Endothelial cell of umbilical vein (primary cell): ENCODE data around the gene P2RY1. TPM values are rescaled to one million over a fixed set of nuclear protein-coding genes. Genes with fewer than 3 reads are reported as not detected.

Experiments used
- BruUV-seq: library from RNA; stranded (reverse); fragments of 400-500 nt; replicated peaks from 2 replicates; lab custom pipeline; 2021; lab: Mats Ljungman, UMichigan
- CTCF ChIA-PET: fragments of 300-600, 350-600 bp; sonication (Branson Sonifier 250); formaldehyde crosslinking; loops from one replicate; lab custom pipeline; 2021; ENCODE audit warnings: antibody characterized with exemption, inconsistent platforms; lab: Charles Lee
- POLR2A ChIA-PET: fragments of 300-600, 350-600 bp; sonication (Branson Sonifier 250); formaldehyde crosslinking; loops from one replicate; lab custom pipeline; 2021; ENCODE audit warnings: antibody characterized with exemption, inconsistent platforms; lab: Charles Lee
- DNase-seq: peaks from one replicate; pipeline ENCODE4 v3.0.0-alpha.2; 2011; ENCODE audit warnings: low read depth, low spot score
- FAIRE-seq: peaks from 2 replicates; lab custom pipeline; 2011; peaks lifted over from hg19 to GRCh38; lab: Jason Lieb, UNC
- H2AFZ ChIP-seq: 2 replicates; pipeline ENCODE4 v1.6.0; 2012; ENCODE audit warnings: low read depth, low read length, control low read depth, inconsistent platforms
- H3K27ac ChIP-seq: 2 replicates; pipeline ENCODE4 v1.5.1; 2011; ENCODE audit warnings: low read depth, mild to moderate bottlenecking, control low read depth, low read length, moderate library complexity; ENCODE audit not compliant: insufficient read depth
- H3K27me3 ChIP-seq, 2 experiments: 2 replicates each; pipeline versions ENCODE4 v1.6.0 to v1.6.1; 2011; ENCODE audit warnings: low read length in 2 of 2, mixed read lengths in 1 of 2; ENCODE audit not compliant: control insufficient read depth in 2 of 2, insufficient read depth in 2 of 2
- H3K36me3 ChIP-seq, 2 experiments: 2 replicates in 1 of 2; 3 replicates in 1 of 2; pipeline ENCODE4 v1.5.1; 2011; ENCODE audit warnings: low read length in 2 of 2, mild to moderate bottlenecking in 1 of 2, moderate library complexity in 1 of 2; ENCODE audit not compliant: control insufficient read depth in 2 of 2, insufficient read depth in 2 of 2; ENCODE audit errors: extremely low read depth in 1 of 2
- H3K4me1 ChIP-seq: 3 replicates; pipeline ENCODE4 v1.5.1; 2011; ENCODE audit warnings: mild to moderate bottlenecking, low read length; ENCODE audit not compliant: control insufficient read depth, insufficient read depth; ENCODE audit errors: extremely low read depth
- H3K4me2 ChIP-seq: 2 replicates; pipeline ENCODE4 v1.6.1; 2011; ENCODE audit warnings: low read length, control low read depth, mixed read lengths; ENCODE audit not compliant: insufficient read depth
- H3K4me3 ChIP-seq, 3 experiments: fragments of 200-600 bp in 1 of 3; sonication (generic), shearing (Covaris generic) in 1 of 3; replicated peaks in 1 of 3; 2 replicates each; pipeline ENCODE4 v1.5.1; 2011 to 2016; ENCODE audit warnings: control low read depth in 3 of 3, low read length in 3 of 3, mild to moderate bottlenecking in 2 of 3, inconsistent platforms in 1 of 3, low read depth in 1 of 3, moderate library complexity in 1 of 3; ENCODE audit not compliant: insufficient read depth in 1 of 3
- H3K79me2 ChIP-seq: 2 replicates; pipeline ENCODE4 v1.6.0; 2012; ENCODE audit warnings: low read length, inconsistent platforms; ENCODE audit not compliant: control insufficient read depth, insufficient read depth
- H3K9ac ChIP-seq: replicated peaks from 2 replicates; pipeline ENCODE3; 2011; ENCODE audit warnings: low read length, control low read depth; ENCODE audit not compliant: insufficient read depth; ENCODE audit errors: extremely low read depth
- H3K9me1 ChIP-seq: replicated peaks from 3 replicates; pipeline ENCODE4 v1.6.0; 2011; ENCODE audit warnings: mild to moderate bottlenecking, low read length; ENCODE audit not compliant: control insufficient read depth, insufficient read depth; ENCODE audit errors: extremely low read depth
- H3K9me3 ChIP-seq: replicated peaks from 2 replicates; pipeline ENCODE4 v1.5.1; 2012; ENCODE audit warnings: low read length, inconsistent platforms; ENCODE audit not compliant: control insufficient read depth, insufficient read depth
- H4K20me1 ChIP-seq: replicated peaks from 2 replicates; pipeline ENCODE3; 2011; ENCODE audit warnings: mild to moderate bottlenecking, low read length; ENCODE audit not compliant: control insufficient read depth, insufficient read depth; ENCODE audit errors: extremely low read depth
- CTCF ChIP-seq, 2 donors: IDR thresholded peaks; 1 replicate in 1 of 2; 2 replicates in 1 of 2; pipeline ENCODE4 v1.5.1; 2011; ENCODE audit warnings: low read length in 2 of 2, mild to moderate bottlenecking in 2 of 2, moderate library complexity in 2 of 2, control low read depth in 1 of 2, inconsistent platforms in 1 of 2, low read depth in 1 of 2; ENCODE audit not compliant: insufficient read depth in 1 of 2; ENCODE audit errors: extremely low read depth in 1 of 2
- EZH2 ChIP-seq: IDR thresholded peaks from 2 replicates; pipeline ENCODE4 v1.6.1; 2012; ENCODE audit warnings: borderline replicate concordance, low read depth, mild to moderate bottlenecking, moderate library complexity, low read length, inconsistent platforms; ENCODE audit not compliant: severe bottlenecking
- FOS ChIP-seq: IDR thresholded peaks from 2 replicates; pipeline ENCODE4 v1.6.1; 2011; ENCODE audit warnings: mild to moderate bottlenecking, low read length, moderate library complexity, borderline replicate concordance; ENCODE audit not compliant: insufficient read depth
- GATA2 ChIP-seq: IDR thresholded peaks from 2 replicates; pipeline ENCODE4 v1.7.0; 2011; ENCODE audit warnings: low read depth, mild to moderate bottlenecking, moderate library complexity, mixed read lengths, low read length; ENCODE audit not compliant: insufficient read length, insufficient read depth
- JUN ChIP-seq: IDR thresholded peaks from 2 replicates; pipeline ENCODE4 v1.6.1; 2011; ENCODE audit warnings: borderline replicate concordance, low read depth; ENCODE audit not compliant: insufficient read length, insufficient read depth
- MAX ChIP-seq: IDR thresholded peaks from 2 replicates; pipeline ENCODE4 v1.6.1; 2011; ENCODE audit not compliant: insufficient read depth, insufficient read length
- MYC ChIP-seq: IDR thresholded peaks from one replicate; pipeline ENCODE4 v1.6.1; 2011; ENCODE audit warnings: mild to moderate bottlenecking, low read depth, low read length
- POLR2A ChIP-seq: IDR thresholded peaks from 2 replicates; pipeline ENCODE4 v1.6.1; 2012; ENCODE audit warnings: low read depth, mild to moderate bottlenecking, control low read depth, low read length
- POLR2AphosphoS5 ChIP-seq: IDR thresholded peaks from 2 replicates; pipeline ENCODE4 v1.6.1; 2012; ENCODE audit warnings: low read depth, mild to moderate bottlenecking, control low read depth, low read length, moderate library complexity; ENCODE audit not compliant: insufficient read depth
- dilution Hi-C: fragments of 300-500 bp; cut with MboI; formaldehyde crosslinking; loops from one replicate; pipeline ENCODE4 v1.15.0; 2019; ENCODE audit warnings: low sequenced_read_pairs; ENCODE audit not compliant: extremely low pct_ligation_motif_present
- intact Hi-C: fragments of 100-400 bp; cut with micrococcal nuclease; formaldehyde crosslinking; loops from one replicate; pipeline ENCODE4 v1.10.0; 2022
- polyA plus RNA-seq, 4 experiments: library from polyadenylated mRNA; depleted of rRNA in 3 of 4; stranded (reverse) in 3 of 4; unstranded in 1 of 4; fragments of >200 nt; gene quantifications; 2 replicates each; pipeline versions ENCODE4 v1.2.1 to v1.2.3, GENCODE V29; 2011 to 2012; ENCODE audit warnings: missing spikeins in 1 of 4
- total RNA-seq: library from RNA; stranded (reverse); gene quantifications from 2 replicates; pipeline ENCODE4 v1.2.3, GENCODE V29; 2021

P2RY1 gene
- total and polyA plus RNA-seq, 2 donors (not counting 3 experiments of a cell fraction or from before 2014, with no cell fraction given), result 0.81 to 1.7 TPM

- no peak overlapping the region for H2AFZ ChIP-seq
- no peak for DNase-seq
- no peaks in the 10 kb centered on the region for H3K9me3 ChIP-seq
- H3K27me3 ChIP-seq, result no peaks in the 10 kb centered on the region
- H3K4me1 ChIP-seq, result peaks cover 4% of the 10 kb centered on the region
- ChIA-PET POLR2A (no interaction called here), CTCF (no interaction called here)
- no peak overlapping the region for H3K4me2 ChIP-seq
- intact Hi-C loops (loop anchor here (5.0 kb wide), 1 partner anchor 358 kb away; no protein-coding TSS in a partner anchor), dilution Hi-C loops (no loop called here)
- no peak for TF ChIP-seq POLR2AphosphoS5
- no peak for TF ChIP-seq POLR2A
- no peak for TF ChIP-seq FOS
- no peak for TF ChIP-seq MAX
- TF ChIP-seq JUN, result no peak
- TF ChIP-seq EZH2, result no peak
- no peak for TF ChIP-seq CTCF (IDR thresholded peaks at IDR 0.05; ENCODE audit: extremely low read depth in 1 of 2, insufficient read depth in 1 of 2, low read depth in 1 of 2, low read length in 2 of 2)
- no peak for TF ChIP-seq MYC
- TF ChIP-seq GATA2, result no peak
- H3K9ac ChIP-seq, result no peak overlapping the region
- no peak overlapping the region for H3K4me3 ChIP-seq
- H3K79me2 ChIP-seq, result no peaks in the 10 kb centered on the region
- no peak overlapping the region for H3K27ac ChIP-seq
- no TSS peak for BruUV-seq
- FAIRE-seq, result no peak
- no peaks in the 10 kb centered on the region for H3K36me3 ChIP-seq
- no peaks in the 10 kb centered on the region for H4K20me1 ChIP-seq
- H3K9me1 ChIP-seq, result no peaks in the 10 kb centered on the region
These were observed 4.7 kb upstream of the P2RY1 start for GRCh38 chr3:152830245-152830644.
